ENCODE data around the gene TSPAN17. TPM values are rescaled to one million over a fixed set of nuclear protein-coding genes. Genes with fewer than 3 reads are reported as not detected.
A peak's percentile ranks its signal among the peaks of the same experiment; 100 is the strongest.

The TSPAN17 gene
- total RNA-seq, 1 donor from 2014 or later = 27.7 TPM

DNA sequence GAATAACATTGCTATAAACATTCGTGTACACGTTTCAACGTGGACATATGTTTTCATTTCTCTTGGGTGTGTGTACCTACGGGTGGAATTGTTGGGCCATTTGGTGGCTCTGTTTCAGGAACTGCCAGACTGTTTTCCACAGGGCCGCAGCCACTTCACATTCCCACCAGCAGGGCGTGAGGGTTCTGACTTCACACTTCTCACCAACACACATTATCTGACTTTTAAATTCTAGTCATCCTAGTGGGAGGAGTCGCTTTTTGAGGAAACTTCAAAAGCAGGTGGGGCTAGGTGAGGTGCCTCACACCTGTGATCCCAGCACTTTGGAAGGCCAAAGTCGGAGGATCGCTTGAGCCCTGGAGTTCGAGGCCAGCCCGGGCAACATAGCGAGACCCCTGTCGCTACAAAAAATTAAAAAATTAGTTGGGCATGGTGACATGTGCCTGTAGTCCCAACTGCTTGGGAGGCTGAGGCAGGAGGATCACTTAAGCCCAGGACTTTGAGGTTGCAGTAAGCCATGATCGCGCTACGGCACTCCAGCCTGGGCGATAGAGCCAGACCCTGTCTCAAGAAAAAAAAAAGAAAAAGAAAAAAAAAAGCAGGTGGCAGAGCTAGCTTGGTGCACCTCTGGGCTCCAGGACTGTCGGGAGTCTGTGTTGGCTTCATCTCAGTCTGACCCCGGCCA, 28.5 kb downstream of the TSPAN17 start:
- intact Hi-C loops (cut with micrococcal nuclease) = no loop called here
- Mint-ChIP-seq H3K36me3 (ENCODE audit: low read depth) (no peaks in the 10 kb centered on the region), H3K27me3 (peaks cover 50% of the 10 kb centered on the region), H3K27ac (no peak overlapping the region), H3K9me3 (no peaks in the 10 kb centered on the region), H3K4me3 (no peak overlapping the region), H3K4me1 (peaks cover 2% of the 10 kb centered on the region)
- TF ChIP-seq, protein P1, sequence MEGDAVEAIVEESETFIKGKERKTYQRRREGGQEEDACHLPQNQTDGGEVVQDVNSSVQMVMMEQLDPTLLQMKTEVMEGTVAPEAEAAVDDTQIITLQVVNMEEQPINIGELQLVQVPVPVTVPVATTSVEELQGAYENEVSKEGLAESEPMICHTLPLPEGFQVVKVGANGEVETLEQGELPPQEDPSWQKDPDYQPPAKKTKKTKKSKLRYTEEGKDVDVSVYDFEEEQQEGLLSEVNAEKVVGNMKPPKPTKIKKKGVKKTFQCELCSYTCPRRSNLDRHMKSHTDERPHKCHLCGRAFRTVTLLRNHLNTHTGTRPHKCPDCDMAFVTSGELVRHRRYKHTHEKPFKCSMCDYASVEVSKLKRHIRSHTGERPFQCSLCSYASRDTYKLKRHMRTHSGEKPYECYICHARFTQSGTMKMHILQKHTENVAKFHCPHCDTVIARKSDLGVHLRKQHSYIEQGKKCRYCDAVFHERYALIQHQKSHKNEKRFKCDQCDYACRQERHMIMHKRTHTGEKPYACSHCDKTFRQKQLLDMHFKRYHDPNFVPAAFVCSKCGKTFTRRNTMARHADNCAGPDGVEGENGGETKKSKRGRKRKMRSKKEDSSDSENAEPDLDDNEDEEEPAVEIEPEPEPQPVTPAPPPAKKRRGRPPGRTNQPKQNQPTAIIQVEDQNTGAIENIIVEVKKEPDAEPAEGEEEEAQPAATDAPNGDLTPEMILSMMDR (IDR thresholded peaks at IDR 0.05) = no peak
- DNase-seq (no peak), ATAC-seq (ENCODE audit: low read depth) (no peak)
- POLR2A ChIA-PET = no interaction called here
- CTCF ChIA-PET = interaction anchor here (1.2 kb wide), 1 partner anchor 15 kb away, joined by 3 read pairs; no protein-coding TSS in a partner anchor

DNA sequence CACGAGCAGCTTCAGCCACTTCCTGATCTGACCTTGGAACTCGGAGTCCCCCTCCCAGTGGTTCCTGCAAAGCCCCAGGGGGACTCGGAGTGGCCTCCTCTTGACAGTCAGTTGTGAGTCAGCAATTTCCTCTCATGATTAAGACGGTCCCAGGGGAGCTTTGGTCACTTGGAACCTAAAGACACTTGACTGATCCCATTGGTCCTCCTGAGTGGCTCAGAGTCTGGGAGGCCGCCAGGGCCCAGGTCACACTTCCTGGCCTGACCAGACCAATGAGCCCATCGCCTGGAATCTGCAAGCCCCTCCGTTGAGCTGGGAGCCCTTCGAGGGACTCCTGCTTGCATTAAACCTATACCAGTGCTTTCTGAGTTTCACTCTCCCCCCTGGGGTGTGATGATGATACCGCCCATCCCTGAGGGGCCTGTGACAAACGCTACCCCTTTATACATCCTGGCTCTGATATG, 29.1 kb downstream of the TSPAN17 start:
- CTCF ChIA-PET = interaction anchor here (1.2 kb wide), 1 partner anchor 16 kb away, joined by 3 read pairs; no protein-coding TSS in a partner anchor

DNA sequence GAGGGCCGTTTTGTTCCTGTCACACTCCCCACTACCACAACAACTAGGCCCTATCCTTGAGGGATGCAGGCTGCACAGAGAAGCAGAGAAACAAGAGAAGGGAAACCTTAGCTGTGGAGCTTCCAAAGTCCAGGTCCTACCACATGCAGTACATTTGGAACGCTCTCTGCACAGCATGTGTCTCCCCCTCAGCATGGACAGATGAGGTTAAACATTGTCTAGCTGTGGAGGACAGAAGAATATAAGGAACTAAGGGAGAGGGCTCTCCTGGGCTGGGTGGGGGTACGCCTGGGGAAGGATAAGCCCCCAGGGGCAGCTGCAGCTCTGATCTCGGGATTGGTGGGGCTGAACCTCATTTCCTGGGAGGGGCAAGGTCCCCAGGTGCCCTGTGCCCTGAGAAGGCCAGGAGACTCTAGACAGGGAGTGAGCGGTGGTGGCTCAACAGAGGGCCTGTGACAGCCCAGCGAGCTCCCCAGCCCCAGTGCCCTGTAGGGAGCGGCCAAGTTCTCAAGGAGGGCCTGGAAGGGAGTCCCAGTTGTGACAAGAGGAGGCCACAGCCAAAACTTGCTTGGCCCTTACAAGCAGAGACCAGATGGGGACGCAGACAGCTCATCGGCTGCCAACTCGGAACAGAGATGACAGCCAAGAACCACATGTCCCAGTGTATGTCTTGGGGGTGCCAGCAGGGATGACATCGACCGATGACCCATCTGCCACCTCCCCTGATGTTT, 30.1 kb downstream of the TSPAN17 start:
- CTCF ChIA-PET = interaction anchor here (1.1 kb wide), 1 partner anchor 16 kb away, joined by 6 read pairs; no protein-coding TSS in a partner anchor
- no peak for ATAC-seq (ENCODE audit: low read depth)
- POLR2A ChIA-PET = no interaction called here
- Mint-ChIP-seq H3K27me3 (peaks cover 48% of the 10 kb centered on the region), H3K36me3 (ENCODE audit: low read depth) (no peaks in the 10 kb centered on the region), H3K4me3 (no peak overlapping the region), H3K27ac (no peak overlapping the region), H3K4me1 (peaks cover 2% of the 10 kb centered on the region), H3K9me3 (no peaks in the 10 kb centered on the region)
- no peak for DNase-seq
- intact Hi-C loops (cut with micrococcal nuclease) = no loop called here
- TF ChIP-seq, protein P1 (IDR thresholded peaks at IDR 0.05) = no peak

More for the DNA sequence above, 29.1 kb downstream of the TSPAN17 start:
- no peak overlapping the region for H3K27ac Mint-ChIP-seq
- no peaks in the 10 kb centered on the region for H3K36me3 Mint-ChIP-seq (ENCODE audit: low read depth)
- POLR2A ChIA-PET = no interaction called here
- peaks cover 51% of the 10 kb centered on the region for H3K27me3 Mint-ChIP-seq
- H3K4me1 Mint-ChIP-seq = peaks cover 2% of the 10 kb centered on the region
- TF ChIP-seq, protein P1 (IDR thresholded peaks at IDR 0.05) = no peak
- DNase-seq (no peak), ATAC-seq (ENCODE audit: low read depth) (peak; percentile 82)
- no peak overlapping the region for H3K4me3 Mint-ChIP-seq
- no peaks in the 10 kb centered on the region for H3K9me3 Mint-ChIP-seq
- intact Hi-C loops (cut with micrococcal nuclease) = no loop called here

DNA sequence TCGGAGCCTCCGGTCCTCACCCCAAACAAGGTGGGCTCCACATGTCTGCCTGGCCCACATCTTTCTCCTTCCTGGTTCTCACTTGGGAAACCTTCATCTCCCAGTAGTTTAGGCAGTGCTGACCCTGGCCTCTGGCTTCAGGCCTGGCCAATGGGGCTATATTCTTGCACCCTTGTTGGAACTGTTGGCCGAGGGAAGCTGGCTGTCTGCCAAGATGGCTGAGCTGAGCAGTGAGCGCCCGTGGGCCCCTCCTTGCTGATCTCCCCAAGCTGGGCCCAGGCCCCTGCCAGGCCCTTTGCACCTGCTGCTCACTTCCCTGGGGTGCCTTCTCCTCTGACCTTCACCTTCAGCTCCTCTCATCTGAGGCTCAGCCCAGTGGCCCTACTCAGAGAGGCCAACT, 31.3 kb downstream of the TSPAN17 start:
- ATAC-seq (ENCODE audit: low read depth) (no peak), DNase-seq (no peak)
- POLR2A ChIA-PET = no interaction called here
- H3K36me3 Mint-ChIP-seq (ENCODE audit: low read depth) = no peaks in the 10 kb centered on the region
- peak overlapping the region; percentile 21 for H3K27ac Mint-ChIP-seq
- H3K4me3 Mint-ChIP-seq = no peak overlapping the region
- intact Hi-C loops (cut with micrococcal nuclease) = no loop called here
- no peaks in the 10 kb centered on the region for H3K9me3 Mint-ChIP-seq
- TF ChIP-seq, protein P1 (IDR thresholded peaks at IDR 0.05) = no peak
- CTCF ChIA-PET = no interaction called here
- peaks cover 2% of the 10 kb centered on the region for H3K4me1 Mint-ChIP-seq
- H3K27me3 Mint-ChIP-seq = peaks cover 50% of the 10 kb centered on the region

All from activated B cell treated with CpG ODN at 0.5 μM for 24 hours (primary cell).